G401 (cell line): Measurements from ENCODE around the gene G6PC3. TPM values are rescaled to one million over a fixed set of nuclear protein-coding genes. Genes with fewer than 3 reads are reported as not detected.

Experiments
- DNase-seq: peaks from one replicate; pipeline ENCODE4 v3.0.0-alpha.2; 2015; ENCODE audit warnings: low spot score
- in situ Hi-C: cut with HindIII; loops from 2 replicates; pipeline ENCODE4 v1.10.0; 2016; ENCODE audit warnings: low sequenced_read_pairs, mixed read lengths
- total RNA-seq: library from RNA; depleted of rRNA; stranded (reverse); fragments of >200 nt; shearing (Covaris generic); gene quantifications from 2 replicates; pipeline ENCODE4 v1.2.3, GENCODE V29; 2014

G6PC3 gene
- total RNA-seq, 1 experiment from 2014 or later: 23.2 TPM

DNA sequence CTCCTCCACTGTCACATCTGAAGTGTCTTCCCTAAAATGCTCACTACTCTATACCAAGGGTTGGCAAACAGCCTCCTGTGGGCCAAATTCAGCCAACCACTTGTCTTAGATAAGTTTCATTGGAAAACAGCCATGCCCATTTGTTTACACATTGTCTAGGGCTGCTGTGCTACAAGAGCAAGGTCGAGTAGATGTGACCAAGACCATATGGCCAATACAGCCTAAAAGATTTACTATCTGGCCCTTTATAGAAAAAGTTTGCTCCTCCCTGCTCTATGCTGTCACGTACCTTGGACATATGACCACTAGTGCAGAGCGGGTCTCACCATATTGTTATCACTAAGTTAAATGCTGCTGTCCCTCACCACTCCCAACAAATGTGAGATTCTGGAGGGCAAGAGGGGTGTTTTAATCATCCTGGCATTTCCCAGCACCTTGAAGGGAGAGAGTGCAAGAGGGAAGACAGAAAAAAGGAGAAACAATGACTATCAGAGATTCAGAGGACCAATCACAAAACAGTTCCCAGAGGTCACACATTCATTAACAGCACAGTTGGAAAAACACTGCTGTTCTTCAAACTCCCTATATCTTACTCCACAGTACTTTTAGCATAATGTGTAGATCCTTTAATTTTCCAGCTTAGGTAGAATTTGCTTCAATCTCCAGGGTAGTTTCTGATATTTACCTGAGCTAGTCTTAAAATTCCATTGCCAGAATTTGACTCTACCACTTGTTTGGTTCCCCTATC, 17.2 kb upstream of the G6PC3 start:
- in situ Hi-C loops: no loop called here
- no peak for DNase-seq

DNA sequence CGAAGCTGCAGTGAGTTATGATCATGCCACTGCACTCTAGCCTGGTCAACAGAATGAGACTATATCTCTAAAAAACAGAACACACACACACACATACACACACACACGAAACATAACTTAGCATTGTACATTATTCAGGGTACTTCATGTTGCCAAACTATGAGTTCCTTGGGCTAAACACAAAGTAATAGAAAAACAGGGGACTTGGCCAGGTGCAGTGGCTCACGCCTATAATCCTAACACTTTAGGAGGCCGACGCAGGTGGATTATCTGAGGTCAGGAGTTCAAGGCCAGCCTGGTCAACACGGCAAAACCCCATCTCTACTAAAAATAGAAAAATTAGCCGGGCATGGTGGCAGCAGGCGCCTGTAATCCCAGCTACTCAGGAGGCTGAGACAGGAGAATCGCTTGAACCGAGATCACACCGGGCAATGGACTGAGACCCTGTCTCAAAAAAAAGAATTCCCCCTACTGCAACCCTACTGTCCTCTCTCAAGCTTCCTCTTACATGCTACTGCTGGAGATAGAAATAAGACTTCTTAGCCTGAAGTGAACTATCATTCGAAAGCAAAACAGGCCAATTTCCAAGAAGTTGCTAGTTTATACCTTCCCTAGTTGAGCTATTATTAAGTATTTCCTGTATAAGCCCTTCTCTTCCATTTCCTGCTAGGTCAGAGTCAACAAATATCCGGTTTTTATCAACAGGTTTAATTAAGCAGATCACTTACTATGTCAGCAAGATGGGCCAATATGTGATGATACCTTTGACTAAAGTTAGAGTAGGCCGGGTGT, 11.2 kb upstream of the G6PC3 start:
- DNase-seq: no peak

DNA sequence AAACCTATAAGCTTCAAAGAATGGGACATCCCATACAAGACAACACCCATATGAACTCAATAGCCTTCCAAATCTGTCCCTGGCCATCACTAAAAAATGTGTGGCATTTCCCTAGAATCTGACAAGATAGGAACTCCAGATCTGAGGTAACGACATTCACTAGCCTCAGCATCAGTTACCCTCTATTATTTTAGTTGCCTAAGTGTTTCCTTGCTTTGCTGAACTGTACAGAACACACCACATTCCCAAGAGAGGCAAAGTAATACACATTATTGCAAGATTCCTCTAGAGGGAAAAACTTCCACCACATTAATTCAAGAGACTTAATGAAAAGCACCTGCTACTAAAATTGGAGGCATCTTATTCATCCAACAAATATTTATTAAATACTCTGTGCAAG, 9.1 kb upstream of the G6PC3 start:
- in situ Hi-C loops: no loop called here
- no peak for DNase-seq

More for the DNA sequence above, 11.2 kb upstream of the G6PC3 start:
- in situ Hi-C loops: no loop called here

DNA sequence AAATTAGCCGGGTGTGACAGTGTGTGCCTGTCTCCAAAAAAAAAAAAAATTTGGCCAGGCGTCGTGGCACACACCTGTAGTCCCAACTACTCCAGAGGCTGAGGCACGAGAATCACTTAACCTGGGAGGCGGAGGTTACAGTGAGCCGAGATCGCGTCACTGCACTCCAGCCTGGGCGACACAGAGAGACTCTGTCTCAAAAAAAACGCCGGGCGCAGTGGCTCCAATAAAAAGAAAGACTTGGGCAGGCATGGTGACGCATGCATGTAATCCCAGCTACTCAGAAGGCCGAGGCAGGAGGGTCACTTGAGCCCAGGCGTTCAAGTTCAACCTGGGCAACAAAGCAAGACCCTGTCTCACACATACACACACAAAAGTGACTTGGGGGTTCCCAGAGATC, 7.7 kb upstream of the G6PC3 start:
- in situ Hi-C loops: no loop called here
- no peak for DNase-seq

DNA sequence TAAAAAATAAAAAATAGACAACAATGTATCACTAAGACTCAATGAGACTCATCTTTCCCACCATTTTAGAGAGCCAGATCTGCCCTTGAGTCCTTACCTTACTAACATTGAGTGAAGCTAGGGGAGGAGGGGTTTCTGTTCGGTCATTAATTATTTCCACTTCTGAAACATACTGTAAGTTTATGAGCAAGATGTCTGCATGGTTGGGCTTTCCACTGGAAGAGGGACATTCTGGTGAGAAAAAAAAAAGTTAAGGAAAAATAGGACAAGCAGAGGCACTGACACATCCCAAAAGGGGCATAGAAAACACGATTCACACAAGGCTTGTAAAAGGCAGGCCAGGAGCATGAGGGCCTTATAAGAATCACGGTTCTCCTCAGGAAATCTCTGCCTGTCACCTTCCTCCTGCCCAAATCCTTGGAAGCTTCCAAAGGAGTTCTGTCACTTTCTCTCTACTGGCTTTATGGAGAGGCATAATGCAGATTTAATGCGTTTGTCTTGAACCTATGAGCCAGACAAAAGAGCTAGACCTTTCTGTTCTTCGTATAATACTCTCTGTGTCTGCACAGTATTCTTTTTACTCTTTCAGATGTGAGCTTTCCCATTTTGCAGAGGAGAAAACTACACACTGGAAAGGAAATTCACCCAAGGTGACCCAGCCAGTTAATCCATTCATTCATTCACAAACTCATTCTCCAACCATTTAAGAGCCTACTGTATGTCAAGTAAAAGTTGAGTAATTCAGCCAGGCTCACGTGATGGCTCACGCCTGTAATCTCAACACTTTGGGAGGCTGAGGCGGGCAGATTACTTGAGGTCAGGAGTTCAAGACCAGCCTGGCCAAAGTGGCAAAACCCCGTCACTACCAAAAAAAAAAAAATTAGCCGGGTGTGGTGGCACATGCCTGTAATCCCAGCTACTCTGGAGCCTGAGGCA, 6.6 kb upstream of the G6PC3 start:
- in situ Hi-C loops: no loop called here

DNA sequence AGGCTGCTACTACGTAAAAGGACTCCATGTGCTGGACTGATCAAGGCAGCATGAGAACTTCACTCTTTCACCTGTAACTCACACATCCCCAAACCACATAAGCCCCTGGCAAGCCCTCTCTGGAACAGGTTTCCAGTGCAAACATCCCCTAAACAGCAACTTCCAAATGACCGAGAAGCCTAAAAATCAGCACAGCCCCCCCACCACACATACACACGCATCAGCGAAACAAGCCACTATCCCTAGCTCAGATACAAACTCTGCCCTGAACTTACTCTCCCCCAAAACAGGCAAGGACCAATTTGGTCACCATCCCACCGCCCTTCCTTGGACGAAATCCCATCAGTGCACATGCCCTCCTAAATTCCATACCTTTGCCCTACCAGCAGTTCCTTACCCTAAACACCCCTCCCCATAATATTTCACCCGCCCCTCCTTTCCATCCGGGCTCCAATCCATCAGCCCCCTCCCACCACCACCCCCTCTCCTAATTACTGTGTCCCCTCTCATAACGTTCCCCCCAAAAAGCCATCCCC, 4.8 kb upstream of the G6PC3 start:
- in situ Hi-C loops: no loop called here

More for the DNA sequence above, 6.6 kb upstream of the G6PC3 start:
- DNase-seq: no peak

DNA sequence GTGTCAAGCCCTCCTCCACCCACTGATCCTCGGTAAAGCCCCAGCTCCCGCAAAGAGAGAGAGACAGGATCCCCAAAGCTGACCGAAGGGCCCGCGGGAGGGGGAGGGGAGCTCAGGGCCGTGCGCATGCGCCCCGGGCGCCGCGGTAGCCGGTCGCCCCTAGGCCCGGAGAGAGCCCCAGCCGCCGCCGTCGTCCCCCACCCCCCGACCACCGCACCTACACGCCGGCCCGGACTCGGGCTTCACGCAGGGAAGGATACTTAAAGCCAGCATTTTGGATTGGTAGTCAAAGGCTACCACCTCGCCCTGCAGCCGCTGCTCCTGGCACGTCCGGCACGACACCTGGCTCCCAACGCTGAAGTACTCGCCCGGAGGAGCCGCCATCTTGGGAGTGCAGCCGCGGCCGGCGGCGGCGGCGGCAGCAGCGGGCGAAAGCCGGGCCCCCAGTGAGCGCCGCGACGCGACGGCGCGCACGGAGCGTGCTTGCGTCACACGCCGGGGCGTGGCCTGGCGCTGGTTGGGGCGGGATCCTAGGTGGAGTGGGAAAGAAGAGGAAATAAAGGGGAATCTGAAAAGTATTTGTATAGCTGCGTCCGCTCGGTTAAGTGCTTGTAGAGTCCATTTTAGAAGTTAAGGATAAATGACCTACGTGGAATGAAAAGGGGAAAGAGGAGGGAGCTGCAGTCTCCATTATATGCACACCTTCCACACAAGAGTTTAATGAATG, 4.2 kb upstream of the G6PC3 start, which contains the start of gene LSM12:
LSM12 (minus strand) TSS at position 468 of the 727 bp plus-strand sequence; CDS start at position 384, 84 bp downstream.
- DNase-seq: peak; percentile 89
- in situ Hi-C loops: no loop called here

More for the DNA sequence above, 4.8 kb upstream of the G6PC3 start:
- DNase-seq: no peak

DNA sequence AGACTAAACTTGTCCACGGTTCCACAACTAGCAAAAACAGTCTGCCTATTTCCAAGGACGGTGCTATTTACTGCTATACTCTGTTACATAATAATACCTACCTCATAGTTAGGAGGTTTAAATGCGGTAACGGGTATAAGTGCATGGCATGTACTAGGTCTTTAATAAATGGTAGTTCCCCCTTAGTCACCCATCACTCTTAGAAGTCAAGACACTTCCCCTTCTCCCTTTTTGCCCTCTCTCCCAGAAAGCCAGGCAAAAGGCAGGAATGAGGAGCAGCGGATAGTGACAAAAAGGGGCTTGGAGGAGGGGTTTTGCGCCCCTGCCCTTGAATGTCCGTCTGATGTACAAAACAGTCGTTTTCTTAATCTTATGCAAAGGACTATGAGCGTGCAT, 3.0 kb upstream of the G6PC3 start:
- in situ Hi-C loops: no loop called here
- no peak for DNase-seq

DNA sequence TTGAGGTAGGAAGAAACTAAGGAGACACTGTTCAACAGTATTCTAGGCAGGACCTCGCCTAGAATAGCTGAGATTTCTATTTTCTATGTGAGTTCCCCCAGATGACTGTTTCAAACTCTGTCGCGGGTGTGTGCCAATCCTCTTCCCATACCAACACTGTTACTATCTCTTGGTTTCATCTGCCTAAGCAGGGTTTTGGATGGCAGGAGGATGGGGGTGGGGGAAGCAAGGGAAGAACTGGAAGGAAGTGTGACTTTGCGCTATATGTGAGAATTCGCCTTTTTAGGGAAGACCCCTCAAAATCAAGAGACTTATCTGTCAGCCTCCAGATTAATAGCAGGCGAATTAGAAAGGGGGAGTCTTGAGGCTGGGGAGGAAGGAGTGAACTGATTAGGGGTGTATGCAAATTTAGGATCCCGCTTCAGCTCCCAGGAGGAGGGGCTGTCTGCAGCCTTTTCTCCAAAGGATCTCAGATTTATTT, 521 bp upstream of the G6PC3 start:
- no peak for DNase-seq
- in situ Hi-C loops: no loop called here

DNA sequence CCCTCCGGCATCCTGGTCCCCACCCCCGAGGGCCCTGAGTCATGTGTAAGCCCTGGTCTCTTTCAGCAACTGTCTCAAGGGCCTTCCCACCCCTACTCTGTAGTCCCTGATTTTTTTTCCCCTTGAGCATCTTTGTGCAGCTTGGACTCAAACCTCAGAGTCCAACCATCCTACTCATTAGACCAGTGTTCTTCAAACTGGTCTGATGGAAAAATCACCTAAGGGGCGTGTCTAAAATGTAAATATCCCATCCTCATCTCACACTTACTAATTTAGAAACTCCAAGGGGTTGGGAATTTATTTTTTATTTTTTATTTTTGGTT, 624 bp downstream of the G6PC3 start:
- in situ Hi-C loops: no loop called here
- DNase-seq: no peak

DNA sequence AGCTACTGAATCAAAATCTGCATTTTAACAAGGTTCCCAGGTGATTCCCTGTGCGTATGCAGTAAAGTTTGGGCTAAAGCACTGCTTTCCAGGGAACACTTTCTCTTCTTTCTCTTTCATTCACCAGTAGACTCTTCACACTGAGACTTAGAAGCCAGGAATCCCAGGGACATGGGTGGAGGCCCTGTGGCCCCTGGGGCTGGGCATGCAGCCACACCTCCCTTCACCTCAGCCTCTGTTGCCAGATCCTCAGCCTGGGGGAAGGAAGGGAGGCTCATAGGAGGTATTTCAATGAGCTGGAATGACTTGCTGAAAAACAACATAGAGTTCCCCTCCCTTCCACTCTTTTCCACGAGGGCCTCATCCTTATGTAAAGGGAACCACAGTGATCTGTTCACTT, 1.2 kb downstream of the G6PC3 start:
- in situ Hi-C loops: no loop called here
- DNase-seq: no peak

DNA sequence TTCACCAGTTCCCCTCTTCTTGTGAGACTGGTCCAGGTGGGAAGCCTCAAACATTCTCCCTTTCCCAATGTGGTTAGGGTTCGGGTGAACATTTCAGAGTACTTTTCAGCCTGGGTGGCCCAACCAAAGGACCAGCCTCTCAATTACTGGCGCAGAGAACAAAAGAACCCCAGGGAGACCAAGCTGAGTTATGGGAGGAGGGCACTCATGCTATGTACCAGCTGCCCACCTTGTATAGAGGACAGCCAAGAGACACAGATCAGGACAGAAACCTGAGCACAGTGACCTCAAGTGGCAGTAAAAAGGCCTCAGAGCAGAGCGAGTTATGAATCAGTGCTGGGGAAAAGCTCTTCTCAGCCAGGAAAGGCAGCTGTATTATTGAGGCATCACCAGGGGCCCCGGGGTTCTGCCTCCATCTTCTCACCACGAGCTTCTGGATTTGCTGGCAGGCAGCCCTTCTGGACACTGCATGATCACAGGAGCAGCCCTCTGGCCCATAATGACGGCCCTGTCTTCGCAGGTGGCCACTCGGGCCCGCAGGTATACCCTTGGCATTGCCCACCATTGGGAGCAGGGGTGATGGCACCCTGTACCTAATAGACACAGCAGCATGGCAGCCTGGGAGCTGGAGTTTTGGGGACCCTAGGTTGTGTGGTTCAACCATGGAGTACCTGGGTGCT, 3.8 kb downstream of the G6PC3 start:
- DNase-seq: no peak
- in situ Hi-C loops: no loop called here

DNA sequence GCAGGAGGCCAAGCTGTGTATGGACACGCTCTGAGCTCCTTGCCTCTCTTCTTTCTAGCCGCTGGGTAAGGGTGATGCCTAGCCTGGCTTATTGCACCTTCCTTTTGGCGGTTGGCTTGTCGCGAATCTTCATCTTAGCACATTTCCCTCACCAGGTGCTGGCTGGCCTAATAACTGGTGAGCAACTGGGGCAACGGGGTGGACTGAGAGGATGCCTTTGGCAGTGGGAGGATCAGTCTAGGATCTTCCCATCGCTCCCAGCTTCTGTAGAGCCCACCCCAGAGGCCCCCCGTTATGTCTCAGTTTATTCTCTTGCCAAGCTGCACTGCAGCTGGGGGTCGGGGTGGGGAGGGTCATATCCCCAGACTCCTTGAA, 4.4 kb downstream of the G6PC3 start:
- no peak for DNase-seq
- in situ Hi-C loops: no loop called here

DNA sequence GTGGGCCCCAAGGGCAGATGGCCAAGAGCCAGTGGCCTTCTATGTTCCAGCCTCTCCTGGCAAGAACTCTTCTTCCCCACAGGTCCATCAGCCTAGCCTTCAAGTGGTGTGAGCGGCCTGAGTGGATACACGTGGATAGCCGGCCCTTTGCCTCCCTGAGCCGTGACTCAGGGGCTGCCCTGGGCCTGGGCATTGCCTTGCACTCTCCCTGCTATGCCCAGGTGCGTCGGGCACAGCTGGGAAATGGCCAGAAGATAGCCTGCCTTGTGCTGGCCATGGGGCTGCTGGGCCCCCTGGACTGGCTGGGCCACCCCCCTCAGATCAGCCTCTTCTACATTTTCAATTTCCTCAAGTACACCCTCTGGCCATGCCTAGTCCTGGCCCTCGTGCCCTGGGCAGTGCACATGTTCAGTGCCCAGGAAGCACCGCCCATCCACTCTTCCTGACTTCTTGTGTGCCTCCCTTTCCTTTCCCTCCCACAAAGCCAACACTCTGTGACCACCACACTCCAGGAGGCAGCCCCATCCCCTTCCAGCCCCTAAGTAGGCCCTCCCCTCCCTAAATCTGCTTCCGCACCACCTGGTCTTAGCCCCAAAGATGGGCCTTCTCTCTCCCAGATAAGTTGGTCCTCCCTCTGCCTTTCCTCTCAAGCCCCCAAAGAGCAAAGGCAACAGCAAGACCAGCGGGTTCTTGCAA, 5.2 kb downstream of the G6PC3 start:
- in situ Hi-C loops: no loop called here
- no peak for DNase-seq

DNA sequence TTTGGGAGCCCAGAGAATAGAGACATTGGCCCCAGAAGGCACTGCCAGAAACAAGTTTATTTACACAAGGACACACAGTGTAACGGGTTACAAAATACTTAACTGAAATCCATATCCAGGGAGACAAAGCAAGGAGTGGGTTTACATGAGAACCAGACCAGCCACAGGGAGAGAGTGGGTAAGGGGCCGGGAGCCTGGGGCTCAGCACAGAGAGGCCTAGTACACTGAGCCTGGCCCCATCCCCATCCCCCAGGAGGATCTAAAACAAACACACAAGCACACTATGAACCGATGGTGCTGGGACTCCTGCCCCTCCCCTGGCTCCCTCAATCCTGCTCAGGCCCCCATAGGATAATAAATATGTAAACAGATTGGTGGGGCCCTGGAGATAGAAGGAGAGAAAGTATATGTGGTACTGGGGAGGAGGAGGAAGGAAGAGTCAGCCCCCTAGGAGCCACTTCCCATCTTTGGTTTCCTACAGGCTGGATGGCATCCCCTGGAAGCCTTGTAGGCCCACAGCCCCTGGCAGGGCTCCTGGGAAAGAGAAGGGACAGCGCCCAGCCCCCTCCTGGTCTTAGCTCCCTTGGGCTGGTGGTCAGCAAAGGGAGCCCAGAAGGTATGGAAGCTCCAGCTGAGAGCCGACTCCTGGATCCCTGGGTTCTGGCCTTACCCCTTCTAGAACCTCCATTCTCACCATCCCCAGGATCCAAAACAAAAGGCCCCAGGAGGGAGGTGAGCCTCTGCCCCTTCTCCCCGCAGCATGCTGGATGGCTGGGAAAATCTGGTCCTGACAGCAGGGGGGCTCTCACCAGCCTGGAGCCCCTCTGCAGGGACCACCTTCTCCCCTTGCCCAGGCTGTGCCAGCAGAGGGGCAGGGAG, 6.4 kb downstream of the G6PC3 start:
- DNase-seq: no peak
- in situ Hi-C loops: no loop called here

DNA sequence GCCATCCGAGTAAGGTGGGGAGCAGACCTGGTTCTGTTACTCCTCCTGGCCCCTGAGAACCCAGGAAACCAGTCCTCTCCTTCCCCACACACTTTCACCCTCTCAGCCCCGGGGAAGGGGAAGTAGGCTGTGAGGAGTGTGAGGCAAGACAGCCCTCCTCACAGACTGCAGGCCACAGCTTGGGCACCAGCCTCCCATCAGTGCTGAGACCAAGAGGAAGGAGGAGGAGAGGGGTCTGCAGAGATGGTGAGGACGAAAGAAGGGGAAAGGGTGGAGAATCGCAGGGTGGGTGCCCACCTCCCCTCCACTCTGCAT, 7.0 kb downstream of the G6PC3 start:
- in situ Hi-C loops: no loop called here
- DNase-seq: no peak

DNA sequence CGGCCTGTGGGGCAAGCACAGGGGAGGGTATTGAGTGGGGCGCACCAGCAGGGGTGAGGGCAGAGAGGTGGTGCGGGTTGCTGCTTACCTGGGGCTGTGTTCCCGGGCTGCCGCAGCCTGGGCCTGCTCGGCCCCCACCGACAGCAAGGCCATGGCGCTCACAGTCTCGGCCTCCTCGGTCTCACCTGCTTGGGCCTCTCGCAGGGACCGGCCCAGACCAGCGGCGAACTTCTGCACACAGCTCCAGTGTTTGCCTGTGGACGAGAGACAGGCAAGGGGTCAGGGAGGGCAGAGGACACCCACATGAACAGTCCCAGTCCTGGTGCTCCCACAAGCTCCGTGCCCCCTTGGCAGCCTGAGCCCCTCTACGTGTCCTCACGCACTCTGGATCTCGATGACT, 7.9 kb downstream of the G6PC3 start:
- no peak for DNase-seq
- in situ Hi-C loops: no loop called here
